GM11168 (cell line): Measurements from ENCODE around the gene PON2.

Experiments used
- in situ Hi-C: fragments of 300-500 bp; cut with MboI; formaldehyde crosslinking; loops from one replicate; pipeline ENCODE4 v1.12.0; 2022; ENCODE audit warnings: low sequenced_read_pairs; ENCODE audit not compliant: unreplicated experiment

Gene PON2

DNA sequence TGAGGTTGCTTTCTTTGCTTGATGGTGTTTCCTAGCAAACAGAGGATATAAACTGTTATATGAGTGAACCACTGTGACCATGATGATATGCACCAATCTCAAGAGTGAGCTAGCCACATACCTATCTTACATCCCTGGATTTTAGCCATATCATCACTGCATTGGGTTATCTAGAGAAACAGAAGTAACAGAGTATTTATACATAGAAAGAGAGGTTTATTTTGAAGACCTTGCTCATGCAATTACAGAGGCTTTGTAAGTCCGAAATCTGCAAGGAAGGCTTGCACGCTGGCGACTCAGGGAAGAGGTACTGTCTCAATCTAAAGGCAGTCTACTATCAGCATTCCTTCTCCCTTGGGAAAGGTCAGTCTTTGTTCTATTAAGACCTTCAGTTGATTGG lies 11.8 kb upstream of the PON2 start:
- in situ Hi-C loops, result no loop called here

DNA sequence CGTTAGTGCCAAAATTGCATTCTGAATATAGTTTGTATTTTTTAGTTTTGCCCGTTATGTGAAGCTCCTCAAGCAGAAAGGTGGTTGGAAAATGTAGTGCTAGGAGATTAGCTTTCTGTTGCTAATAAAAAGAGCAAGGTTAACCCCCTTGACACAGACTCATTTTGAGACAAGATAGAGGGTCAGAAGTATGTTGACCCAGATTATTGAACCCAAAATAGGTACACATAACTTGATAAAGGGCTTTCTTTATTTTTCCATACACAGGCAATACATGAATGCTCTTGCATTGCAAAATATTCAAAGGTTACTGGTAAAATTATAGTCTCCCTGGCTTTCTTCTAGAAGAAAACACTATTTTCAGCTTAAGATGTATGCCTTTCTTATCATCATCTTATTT lies 10.0 kb upstream of the PON2 start:
- in situ Hi-C loops, result no loop called here

DNA sequence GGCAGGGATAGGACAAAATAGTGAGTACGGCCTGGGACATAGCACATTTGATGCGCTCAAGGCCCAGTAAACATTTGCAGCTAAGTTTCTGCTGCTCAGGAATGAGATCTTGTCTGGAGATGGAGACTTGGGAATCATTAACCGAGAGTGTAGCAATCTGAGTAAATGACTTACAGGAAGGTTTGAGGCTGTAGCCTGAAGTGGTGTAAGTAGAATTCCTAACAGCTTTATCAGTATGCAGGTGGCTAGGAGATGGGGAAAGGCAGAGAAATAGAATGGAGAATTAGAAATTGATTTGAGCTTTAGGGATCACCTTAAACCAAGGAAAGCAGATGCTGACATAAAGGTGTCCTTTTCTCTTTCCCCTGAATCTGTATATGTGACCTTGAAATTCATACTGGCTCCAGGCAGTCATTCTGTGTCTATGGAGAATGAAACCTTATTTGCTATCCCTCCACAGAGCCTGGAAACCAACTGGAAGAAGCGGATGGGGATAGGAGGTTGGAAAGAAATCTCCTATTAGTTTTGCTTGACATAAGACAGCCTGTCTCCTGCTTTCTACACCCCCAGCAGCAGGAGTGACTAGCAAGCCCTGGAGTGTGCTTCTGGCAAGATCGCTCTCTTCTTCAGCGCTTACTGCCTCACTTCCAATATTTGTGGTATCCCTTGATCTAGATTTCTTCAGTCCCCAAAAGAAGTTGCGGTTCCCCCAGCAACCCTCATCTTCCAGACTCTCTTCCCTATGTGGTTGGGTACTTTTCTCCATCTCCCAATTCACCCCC lies 6.4 kb upstream of the PON2 start:
- in situ Hi-C loops, result no loop called here

DNA sequence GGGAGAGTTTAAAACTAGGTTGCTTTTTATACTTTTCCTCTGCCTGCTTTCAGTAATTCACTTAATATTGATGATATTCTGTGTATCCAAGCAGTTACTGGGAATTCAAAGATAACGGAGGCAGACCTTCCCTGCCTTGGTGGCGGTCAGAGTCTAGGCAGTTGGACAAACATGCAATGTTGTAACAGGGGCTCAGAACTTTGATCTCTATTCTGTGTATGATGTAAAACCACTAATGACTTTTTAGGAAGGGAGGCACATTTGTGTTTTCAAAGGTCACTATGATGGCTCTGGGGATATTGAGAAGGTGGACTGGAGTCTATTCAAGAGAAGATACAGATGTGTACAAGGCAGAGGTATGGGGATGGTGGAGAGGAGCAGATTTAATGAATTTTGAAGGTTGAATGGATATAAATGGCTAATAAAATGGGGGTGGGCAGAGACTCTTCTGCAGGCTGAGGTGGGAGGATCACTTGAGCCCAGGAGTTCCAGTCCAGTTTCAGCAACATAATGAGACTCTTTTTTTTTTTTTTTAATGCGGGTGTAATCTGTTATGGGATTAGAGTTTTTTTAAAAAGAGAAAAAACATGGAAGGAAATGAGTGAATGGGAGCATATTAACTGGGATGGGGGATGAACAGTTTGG lies 5.7 kb upstream of the PON2 start:
- in situ Hi-C loops, result no loop called here

DNA sequence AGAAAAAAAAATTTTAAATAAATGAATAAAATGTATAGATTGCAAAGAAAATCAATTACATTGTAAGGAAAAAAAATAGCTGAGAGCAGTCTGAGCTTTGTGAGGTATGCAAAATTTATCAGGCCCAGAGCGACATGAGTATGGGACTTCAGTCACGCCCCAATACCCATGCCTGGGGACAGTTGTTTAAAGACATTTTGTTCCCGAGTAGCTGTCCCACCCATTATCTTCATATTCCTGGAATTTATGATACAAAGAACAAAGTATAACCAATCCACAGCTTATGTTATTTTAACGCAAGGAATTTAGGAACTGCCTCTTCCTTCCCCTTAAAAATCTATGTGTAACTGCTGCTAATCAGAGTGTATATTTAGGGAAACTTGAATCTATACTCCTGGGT lies 1.6 kb upstream of the PON2 start:
- in situ Hi-C loops, result no loop called here

DNA sequence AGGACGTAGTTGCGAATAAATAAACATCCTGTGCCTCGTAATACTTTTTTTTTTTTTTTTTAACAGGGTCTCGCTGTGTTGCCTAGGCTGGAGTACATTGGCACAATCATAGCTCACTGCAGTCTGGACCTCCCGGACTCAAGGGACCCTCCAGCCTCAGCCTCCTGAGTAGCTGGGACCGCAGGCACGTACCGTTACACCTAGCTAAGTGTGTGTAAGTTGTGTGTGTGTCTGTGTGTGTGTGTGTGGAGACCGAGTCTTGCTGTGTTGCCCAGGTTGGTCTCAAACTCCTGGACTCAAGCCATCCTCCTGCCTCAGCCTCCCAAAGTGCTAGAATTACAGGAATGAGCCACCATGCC lies 573 bp upstream of the PON2 start:
- in situ Hi-C loops, result no loop called here

- in situ Hi-C loops, result no loop called here
Observed at GRCh38 chr7:95433952-95434556, 774 bp downstream of the PON2 start.

- in situ Hi-C loops, result no loop called here
Observed at GRCh38 chr7:95433129-95433528, 1.7 kb downstream of the PON2 start.

DNA sequence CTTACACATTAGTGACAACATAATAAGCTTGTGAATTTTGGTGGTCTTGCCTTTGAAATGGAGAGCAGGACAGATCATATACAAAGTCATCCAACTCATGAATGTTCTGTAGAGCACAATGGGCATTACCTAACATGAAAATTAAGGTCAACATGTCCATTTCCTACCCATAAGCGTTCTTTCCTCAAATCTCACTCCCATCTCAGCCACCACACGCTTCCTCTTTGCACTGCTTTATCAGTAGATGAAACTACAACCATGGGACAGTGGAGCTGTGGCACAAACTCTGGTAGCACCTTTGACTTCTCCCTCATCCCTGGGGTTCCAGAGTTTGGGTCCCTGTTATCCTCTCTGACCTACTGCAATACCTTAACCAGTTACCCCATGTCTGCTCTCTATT lies 2.2 kb downstream of the PON2 start:
- in situ Hi-C loops, result no loop called here

GRCh38 chr7:95430864-95431263 lies 4.0 kb downstream of the PON2 start:
- in situ Hi-C loops, result no loop called here

GRCh38 chr7:95429241-95429990 lies 5.4 kb downstream of the PON2 start:
- in situ Hi-C loops, result no loop called here

DNA sequence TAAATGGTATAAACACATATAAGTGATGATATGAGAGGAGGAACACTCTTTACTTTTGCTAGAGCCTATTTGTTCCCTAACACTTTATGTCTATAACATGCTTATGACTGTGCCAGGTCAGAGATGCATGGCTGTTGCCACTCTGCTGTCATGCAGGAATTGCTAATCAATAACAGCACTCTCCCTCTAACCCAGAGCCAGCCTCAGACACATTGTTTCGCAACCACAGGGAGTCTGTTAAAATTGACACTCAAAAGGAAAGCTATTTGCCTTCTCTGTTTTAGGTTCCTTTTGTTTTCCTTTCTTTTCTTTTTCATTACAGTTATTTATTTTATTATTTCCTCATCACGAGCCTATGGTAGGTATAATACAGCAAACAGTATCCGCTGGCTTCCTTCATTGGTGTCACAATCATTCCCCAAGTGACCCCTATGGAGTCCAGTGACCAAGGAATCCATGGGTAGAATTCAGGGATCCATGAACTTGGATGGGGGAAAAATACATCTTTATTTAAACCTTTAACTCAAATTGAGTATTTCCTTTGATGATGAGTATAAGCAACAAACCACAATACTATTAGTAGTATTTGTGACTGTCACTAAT lies 6.8 kb downstream of the PON2 start:
- in situ Hi-C loops, result no loop called here

DNA sequence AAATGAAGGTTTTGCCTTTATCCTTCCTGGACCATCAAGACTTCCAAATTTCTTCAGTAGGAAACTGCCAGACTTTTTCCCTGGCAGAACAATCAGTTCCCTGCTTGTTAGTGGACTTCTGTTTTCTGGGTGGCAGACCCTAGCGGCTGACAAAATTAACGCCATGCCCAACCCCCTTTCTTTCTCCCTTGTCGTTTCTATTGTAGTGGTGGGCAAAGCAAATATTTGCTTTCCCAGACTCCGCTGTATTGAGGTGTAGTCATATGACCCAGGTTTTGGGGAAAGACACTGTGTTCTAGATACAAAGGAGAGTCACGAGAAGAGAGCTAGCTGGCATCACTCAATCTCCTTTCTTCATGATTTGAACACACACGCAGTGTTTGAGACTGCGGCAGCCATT lies 7.7 kb downstream of the PON2 start:
- in situ Hi-C loops, result no loop called here

GRCh38 chr7:95425694-95426093 lies 9.1 kb downstream of the PON2 start:
- in situ Hi-C loops, result no loop called here

DNA sequence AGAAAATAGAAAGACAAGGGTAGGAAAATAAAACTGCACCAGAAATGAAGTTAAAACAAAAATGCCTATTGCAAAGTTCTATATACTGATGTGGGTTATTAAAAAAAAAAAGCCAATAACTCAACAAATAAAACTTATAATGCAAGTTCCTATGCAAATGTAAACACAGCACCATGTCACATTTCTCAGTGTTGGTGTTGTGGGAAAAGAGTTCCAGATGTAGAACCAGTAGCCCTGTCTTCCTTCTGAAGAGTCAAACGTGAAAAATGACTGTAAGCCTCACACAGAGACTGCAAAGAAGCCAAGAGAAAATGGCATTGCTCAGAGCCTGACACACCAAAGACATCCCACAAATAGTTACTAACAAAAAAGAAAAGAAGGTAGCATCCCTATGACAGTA lies 10.1 kb downstream of the PON2 start:
- in situ Hi-C loops, result no loop called here

- in situ Hi-C loops, result no loop called here
Observed at GRCh38 chr7:95421847-95422444, 12.9 kb downstream of the PON2 start.

DNA sequence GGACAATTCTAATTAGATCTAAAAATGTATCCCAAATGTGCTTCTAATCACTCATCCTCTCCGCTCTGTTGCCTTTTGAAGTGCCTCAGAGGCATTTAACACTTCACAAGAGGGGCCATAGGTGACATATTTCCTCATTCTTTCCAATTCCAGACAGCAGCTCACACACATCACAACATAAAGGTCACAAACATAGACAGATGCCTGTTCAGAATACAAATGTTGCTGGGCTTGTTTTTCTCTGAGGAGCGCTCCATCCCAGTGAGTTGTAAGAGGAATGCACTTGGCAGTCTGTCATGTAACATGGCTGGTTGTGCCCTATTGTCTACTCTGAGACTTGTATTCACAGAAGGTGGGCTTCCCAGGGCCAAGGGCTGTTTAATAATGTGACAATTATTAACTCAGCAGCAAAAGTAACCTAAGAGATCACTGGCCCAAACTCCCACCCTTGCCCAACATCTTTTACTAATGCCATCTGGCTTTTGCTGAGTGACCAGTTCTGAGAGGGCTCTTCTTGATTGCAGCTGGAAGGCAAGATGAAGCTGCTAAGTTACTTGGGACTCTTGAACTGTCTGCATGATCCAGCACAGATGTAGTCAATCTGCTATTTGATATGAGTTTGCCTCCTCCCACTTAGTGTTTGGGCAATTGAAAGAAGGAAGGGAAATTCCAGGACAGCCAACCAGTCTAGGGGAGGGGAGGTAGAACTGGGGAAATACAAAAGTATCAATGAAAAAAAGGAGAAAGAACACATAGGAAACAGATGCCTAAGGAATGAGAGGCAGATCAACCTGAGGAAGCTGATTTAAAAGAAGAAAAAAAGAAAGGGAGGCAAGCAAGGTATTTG lies 13.6 kb downstream of the PON2 start:
- in situ Hi-C loops, result no loop called here

GRCh38 chr7:95412075-95412474 lies 22.8 kb downstream of the PON2 start:
- in situ Hi-C loops, result no loop called here

DNA sequence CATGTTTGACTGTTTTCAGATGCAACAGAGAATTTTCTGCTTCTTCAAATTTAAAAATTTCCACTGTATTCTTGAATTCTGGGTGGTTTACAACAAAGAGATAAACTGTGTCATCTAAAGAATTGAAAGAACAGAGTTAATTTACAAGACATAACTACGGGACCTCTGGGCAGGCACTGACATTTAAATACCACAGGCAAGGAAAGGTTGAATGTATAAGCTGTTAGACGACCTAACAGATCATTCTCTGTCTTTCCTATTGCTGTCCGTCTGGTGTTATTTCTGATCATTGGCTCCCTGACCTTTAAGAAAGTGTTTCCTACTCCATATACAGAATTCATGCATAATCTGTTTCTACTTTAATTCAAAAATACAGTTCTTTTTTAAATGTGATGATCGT lies 23.2 kb downstream of the PON2 start:
- in situ Hi-C loops, result no loop called here
